Measurements from ENCODE around the gene CBY1. TPM values are rescaled to one million over a fixed set of nuclear protein-coding genes. Genes with fewer than 3 reads are reported as not detected.

Gene CBY1
- total RNA-seq, 4 donors from 2014 or later, result 21.0 to 46.6 (median 31.7) TPM

GRCh38 chr22:38618258-38618657 is 38.2 kb upstream of the CBY1 start:
- ATAC-seq, result no peak
- H3K27ac ChIP-seq, result no peak overlapping the region
- no peaks in the 10 kb centered on the region for H3K27me3 ChIP-seq
- no peaks in the 10 kb centered on the region for H3K36me3 ChIP-seq
- no peaks in the 10 kb centered on the region for H3K9me3 ChIP-seq
- 100% methylated on average over 1 of the region's 1 CpG for WGBS, 2 donors (ENCODE audit: low coverage in 1 of 2)
- TF ChIP-seq EP300 (IDR thresholded peaks at IDR 0.05) (no peak), POLR2AphosphoS5 (IDR thresholded peaks at IDR 0.05) (no peak), CTCF (IDR thresholded peaks at IDR 0.05) (no peak), POLR2A (IDR thresholded peaks at IDR 0.05) (no peak)
- H3K4me1 ChIP-seq, result peaks cover 0 to 10% (median 0%) of the 10 kb centered on the region in 3 donors
- H3K4me3 ChIP-seq, result no peak overlapping the region

- Histone ChIP-seq H3K4me1 (peaks cover 0 to 10% (median 0%) of the 10 kb centered on the region in 3 donors), H3K9me3 (no peaks in the 10 kb centered on the region), H3K4me3 (no peak overlapping the region), H3K36me3 (no peaks in the 10 kb centered on the region), H3K27me3 (no peaks in the 10 kb centered on the region), H3K27ac (no peak overlapping the region)
- 100% methylated on average over 2 of the region's 2 CpGs for WGBS, 2 donors (ENCODE audit: low coverage in 1 of 2)
- ATAC-seq, result no peak
- TF ChIP-seq EP300 (IDR thresholded peaks at IDR 0.05) (no peak), CTCF (IDR thresholded peaks at IDR 0.05) (no peak), POLR2A (IDR thresholded peaks at IDR 0.05) (no peak), POLR2AphosphoS5 (IDR thresholded peaks at IDR 0.05) (no peak)
Measured at GRCh38 chr22:38618682-38619081, 37.8 kb upstream of the CBY1 start.

- Histone ChIP-seq H3K4me1 (no peaks in the 10 kb centered on the region), H3K36me3 (no peaks in the 10 kb centered on the region), H3K9me3 (no peaks in the 10 kb centered on the region), H3K4me3 (no peak overlapping the region), H3K27ac (no peak overlapping the region), H3K27me3 (no peaks in the 10 kb centered on the region)
- 71 to 86% methylated on average over 2 to 4 of the region's 4 CpGs for WGBS, 2 donors (ENCODE audit: low coverage in 1 of 2)
- TF ChIP-seq CTCF (IDR thresholded peaks at IDR 0.05) (no peak), POLR2A (IDR thresholded peaks at IDR 0.05) (no peak), POLR2AphosphoS5 (IDR thresholded peaks at IDR 0.05) (no peak), EP300 (IDR thresholded peaks at IDR 0.05) (no peak)
- no peak for ATAC-seq
Measured at GRCh38 chr22:38623351-38623750, 33.1 kb upstream of the CBY1 start.

- WGBS, 2 donors (ENCODE audit: low coverage in 1 of 2), result 90 to 100% methylated on average over 1 to 3 of the region's 5 CpGs
- no peak for TF ChIP-seq POLR2A (IDR thresholded peaks at IDR 0.05)
- no peak for TF ChIP-seq POLR2AphosphoS5 (IDR thresholded peaks at IDR 0.05)
- TF ChIP-seq EP300 (IDR thresholded peaks at IDR 0.05), result no peak
- TF ChIP-seq CTCF (IDR thresholded peaks at IDR 0.05), result no peak
- no peak for ATAC-seq
- Histone ChIP-seq H3K4me1 (no peaks in the 10 kb centered on the region), H3K36me3 (peaks cover 0 to 9% of the 10 kb centered on the region in 2 donors), H3K4me3 (no peak overlapping the region), H3K27me3 (no peaks in the 10 kb centered on the region), H3K27ac (no peak overlapping the region), H3K9me3 (no peaks in the 10 kb centered on the region)
Measured at GRCh38 chr22:38628444-38628843, 28.0 kb upstream of the CBY1 start.

- H3K27ac ChIP-seq, result no peak overlapping the region
- H3K4me3 ChIP-seq, result no peak overlapping the region
- H3K36me3 ChIP-seq, result peaks cover 0 to 9% of the 10 kb centered on the region in 2 donors
Measured at GRCh38 chr22:38629108-38629507, 27.3 kb upstream of the CBY1 start.

More at GRCh38 chr22:38629108-38629507, 27.3 kb upstream of the CBY1 start:
- no peak for ATAC-seq
- TF ChIP-seq CTCF (IDR thresholded peaks at IDR 0.05) (no peak), POLR2A (IDR thresholded peaks at IDR 0.05) (no peak)
- WGBS, 2 donors (ENCODE audit: low coverage in 1 of 2), result 76 to 94% methylated on average over 4 of the region's 4 CpGs
- no peaks in the 10 kb centered on the region for H3K4me1 ChIP-seq
- H3K9me3 ChIP-seq, result no peaks in the 10 kb centered on the region
- H3K27me3 ChIP-seq, result no peaks in the 10 kb centered on the region
